Measurements from ENCODE around the gene ARHGAP26.
A peak's percentile ranks its signal among the peaks of the same experiment; 100 is the strongest.
"Not testable (repeated sequence)": the region's sequence is repeated elsewhere in the genome, so short reads cannot be mapped to it uniquely, and the experiment has no call there.

The ARHGAP26 gene

DNA sequence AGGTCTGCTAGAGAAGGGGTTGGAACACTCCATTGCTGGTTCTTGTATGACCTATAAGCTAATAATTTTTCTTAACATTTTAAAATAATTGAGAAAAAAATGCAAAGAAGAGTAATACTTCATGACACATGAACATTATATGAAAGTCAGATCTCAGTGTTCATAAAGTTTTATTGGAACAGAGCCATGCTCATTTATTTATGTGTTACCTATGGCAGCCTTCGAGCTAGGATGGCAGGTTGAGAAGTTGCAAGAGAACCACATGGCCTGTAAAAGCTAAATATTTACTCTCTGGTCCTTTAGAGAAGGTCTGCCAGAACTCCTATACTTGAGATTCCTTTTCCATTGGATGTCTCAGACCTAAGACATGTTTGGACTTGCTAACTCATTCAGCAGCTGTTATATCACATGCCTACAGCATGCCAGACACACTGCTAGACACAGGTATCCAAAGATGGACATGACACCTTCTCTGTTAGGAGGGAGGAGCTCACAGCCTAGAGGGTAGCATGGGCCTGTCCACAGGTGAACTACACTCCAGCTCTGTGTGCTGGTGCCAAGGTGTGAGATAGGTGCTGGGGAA lies 304.3 kb downstream of the ARHGAP26 start:
- no peak for DNase-seq

DNA sequence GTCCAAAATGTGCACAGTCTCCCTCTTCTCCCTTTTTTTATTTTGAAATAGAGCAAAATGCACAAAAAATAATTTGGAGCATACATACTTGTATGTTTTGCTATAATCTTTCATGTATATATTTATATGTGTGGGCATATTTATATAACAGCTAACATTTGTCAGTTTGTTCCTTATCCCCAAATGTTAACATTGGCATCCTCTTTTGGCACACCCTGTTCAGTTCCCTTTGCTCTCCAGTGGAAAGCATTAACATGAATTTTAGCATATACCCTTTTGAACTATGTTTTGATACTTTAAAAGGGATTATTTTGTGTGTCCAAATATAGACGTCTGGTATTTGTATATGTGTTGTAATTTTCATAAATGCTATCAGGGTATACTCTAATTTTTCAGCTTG lies 306.2 kb downstream of the ARHGAP26 start:
- no peak for DNase-seq

DNA sequence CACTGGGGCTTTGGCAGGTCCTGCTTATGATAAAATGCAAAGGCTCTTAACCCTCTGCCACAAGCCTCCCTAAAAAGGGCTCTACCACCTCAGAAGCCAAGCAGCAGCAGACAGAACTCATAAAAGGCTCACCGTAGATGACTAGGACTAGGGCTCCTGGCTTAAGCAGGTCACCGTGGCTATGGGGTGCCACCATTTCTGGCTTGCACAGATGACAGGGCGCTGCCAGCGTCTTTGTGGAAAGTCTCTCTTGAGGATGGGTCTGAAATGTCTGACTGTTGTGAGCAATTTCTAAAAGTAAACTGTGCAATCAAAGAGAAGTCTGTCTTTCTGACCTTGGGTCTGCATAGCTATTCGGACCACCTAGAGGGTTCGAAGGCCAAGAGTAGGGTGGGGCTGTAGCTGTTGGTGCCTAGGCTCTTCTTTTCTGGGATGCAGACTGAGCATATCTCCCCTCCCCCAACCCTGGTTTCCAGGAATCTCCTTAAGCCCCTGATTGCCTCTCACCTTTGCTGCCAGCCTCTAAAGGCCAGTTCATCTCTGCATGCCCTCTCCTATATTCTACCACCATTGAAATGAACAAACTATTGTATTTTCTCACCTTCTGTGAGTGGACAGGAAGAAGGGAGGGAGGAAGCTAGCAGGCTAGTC lies 307.4 kb downstream of the ARHGAP26 start:
- DNase-seq, result no peak

DNA sequence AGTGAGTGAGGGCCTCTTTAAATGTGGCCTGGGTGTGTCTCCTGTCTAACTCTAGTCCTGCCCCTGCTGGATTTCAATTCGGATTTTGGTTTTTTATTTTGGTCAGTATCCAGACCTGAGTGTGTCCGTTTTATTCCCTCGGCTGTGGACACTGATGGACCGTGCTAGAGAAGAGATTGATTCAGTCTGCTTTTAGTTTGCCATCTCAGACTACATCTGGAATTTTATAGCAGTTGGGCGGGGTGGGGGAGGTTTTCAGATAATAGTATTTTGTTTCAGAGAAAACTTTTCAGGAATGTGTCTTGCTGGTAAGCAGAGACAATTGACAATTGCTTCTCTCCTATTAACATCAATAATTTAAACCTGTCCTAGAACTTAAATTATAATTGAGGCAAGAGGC lies 308.1 kb downstream of the ARHGAP26 start:
- no peak for DNase-seq

DNA sequence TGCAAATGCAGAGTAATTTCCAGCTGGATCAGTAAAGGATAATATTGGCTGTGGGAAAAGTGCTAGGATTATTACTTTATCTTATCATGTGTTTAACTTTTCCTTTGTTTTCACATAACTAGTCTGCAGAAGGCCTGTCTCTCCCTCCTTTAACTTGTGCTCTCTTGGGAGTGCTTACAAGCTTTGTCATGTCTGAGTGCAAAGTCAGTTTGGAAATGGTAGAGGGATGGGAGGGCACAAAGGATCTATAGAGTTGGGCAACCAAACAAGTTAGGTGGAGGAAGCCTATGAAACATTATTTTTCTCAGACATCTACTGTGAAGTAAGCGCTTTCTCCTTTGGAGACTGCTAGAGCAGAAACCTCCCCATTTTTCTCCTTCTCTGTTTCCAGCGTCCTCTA lies 308.8 kb downstream of the ARHGAP26 start:
- no peak for DNase-seq

DNA sequence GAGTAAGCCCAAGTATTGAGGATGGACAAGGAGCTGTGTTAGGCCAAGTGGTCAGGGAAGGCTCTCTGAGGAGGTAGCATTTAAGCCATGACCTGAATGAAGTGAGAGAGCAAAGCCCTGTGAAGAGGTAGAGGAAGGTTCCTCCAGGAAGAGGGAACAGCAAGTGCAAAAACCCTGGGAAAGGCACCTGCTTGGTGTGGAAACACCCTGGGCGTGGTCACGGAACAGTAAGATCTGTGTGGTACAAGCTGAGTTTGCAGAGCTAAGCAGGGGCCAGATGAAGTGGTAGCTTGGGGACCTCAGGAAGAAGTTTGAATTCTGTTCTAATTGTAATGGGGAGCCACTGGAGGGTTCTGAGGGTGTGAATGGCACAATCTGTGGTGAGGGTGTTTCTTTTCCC lies 310.2 kb downstream of the ARHGAP26 start:
- no peak for DNase-seq

DNA sequence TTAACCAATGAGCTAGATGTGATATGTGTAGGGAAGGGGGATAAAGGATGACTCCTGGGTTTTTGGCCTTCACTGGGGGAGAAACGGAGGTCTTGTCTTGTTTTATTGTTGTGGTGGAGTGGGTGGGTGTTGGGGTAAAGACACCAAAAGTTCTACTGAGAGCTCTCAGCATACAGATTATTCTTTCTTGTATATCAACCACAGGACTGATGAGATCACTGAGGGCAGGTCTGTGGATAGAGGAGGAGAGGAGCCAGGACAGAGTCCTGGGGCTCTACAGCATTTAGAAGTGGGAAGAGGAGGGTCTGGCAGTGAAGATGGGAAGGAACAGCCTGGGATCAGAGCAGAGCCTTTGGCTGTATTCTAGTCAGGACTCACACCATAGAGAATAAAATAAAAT lies 310.8 kb downstream of the ARHGAP26 start:
- DNase-seq, result no peak

DNA sequence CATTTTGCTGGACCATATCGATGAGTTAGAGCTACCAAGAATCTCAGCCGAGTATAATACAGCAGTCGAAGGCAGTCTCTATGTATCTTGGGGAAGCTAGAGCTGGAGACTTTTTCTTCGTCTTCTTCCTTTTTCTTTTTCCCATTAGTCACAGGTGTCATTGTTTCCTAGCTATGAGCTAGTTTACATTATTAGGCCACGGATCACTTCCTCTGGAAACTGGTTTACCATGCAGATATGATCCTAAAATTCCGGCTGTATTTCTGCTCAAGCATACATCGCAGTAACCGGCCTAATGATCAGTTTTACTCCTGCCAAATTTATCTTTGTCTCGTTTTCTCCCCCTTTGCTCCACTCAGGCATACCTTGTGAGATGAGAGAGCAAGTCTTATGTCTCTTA lies 312.8 kb downstream of the ARHGAP26 start:
- DNase-seq, result no peak

DNA sequence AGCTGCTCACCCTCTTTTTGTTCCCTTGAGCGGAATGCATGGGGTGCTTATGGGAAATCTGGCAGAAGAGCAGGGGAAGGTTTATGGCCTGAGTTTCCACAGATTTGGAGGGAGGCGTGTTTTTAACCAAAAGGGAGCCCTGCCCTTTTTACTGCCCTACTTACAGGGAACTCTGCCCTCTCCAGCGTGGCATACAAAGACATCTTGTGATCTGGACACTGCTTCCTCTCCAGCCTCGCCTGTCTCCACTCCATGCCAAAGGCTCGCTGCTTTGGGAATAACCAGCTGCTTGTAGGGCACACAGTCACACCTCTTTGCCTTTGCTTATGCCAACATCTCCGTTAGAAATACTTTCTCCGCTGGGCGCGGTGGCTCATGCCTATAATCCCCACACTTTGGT lies 314.2 kb downstream of the ARHGAP26 start:
- no peak for DNase-seq

DNA sequence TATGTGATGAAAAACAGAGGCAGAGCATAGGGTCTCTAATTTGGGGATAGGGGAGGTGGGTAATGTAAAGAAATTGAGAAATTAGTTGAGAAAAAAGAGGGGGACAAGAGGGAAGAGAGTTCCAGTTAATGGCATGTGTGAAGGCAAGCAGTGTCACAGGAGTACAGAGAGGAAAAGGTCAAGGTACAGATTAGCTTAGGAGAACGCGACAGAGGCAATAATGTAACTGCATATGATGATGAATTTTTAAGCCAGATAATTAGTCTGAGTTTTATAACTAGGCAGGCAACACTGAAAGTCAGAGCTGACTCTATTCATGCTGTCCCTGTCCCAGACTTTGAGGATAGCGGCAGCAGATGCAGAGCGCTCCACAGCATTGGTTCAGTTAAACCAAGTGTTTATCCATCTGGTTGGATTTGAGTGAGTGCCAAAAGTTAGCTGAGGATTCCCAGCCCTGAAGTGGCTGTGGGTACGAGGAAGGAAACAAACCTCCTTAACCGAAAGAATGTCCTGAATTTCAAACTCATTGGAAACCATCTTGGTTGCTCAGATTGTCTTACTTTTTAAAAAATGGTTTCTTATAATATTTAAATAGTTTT lies 315.2 kb downstream of the ARHGAP26 start:
- DNase-seq, result peak; percentile 61

DNA sequence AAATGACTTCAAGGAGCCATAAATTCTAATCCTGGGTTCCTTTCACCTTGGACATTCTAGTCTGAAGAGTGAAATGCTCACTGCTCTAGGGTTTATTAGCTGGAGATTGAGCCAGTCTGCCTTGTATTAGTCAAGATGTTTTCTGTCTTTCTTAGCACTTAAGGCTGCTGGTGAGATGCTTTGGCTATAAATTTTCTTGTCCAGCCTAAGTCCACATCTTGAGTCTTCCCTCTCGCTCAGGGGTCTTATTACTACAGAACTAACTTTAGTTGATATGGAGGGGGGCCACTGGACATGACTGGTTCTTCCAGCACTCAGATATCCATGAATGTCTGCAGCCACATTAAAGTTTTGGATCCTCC lies 316.4 kb downstream of the ARHGAP26 start:
- DNase-seq, result no peak

DNA sequence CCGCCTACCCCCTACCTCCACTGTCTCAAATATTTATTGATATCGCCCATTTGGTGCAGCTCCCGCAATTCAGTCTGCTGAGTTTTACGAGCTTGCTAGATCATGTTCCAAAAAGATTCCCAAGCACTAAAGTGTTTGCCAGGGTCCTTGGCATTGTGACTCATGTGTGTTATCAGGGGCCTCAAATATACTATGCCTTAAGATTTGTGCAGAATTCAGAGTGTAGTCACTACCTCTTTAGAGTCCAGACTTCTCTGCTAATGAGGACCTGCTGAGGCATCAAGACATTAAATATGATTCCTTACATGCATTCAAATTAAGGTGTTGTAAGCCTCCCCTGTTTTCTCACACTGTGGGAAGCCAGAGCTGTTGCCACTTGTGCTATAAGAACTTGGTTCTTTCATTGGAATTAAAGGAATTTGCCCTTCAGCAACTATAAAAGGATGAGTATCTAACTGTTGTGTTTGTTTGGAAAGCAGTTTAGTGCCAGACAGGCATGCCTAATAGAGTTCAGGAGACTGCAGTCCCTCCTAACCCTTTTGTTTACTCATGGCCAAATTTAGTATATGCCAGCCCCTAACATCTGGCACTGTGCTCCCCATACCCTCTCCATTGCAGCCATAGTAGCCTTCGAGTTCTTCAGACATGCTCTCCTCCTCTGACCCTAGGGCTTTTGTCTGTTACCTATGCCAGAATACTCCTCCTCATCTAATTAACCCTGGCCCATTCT lies 316.9 kb downstream of the ARHGAP26 start:
- no peak for DNase-seq

DNA sequence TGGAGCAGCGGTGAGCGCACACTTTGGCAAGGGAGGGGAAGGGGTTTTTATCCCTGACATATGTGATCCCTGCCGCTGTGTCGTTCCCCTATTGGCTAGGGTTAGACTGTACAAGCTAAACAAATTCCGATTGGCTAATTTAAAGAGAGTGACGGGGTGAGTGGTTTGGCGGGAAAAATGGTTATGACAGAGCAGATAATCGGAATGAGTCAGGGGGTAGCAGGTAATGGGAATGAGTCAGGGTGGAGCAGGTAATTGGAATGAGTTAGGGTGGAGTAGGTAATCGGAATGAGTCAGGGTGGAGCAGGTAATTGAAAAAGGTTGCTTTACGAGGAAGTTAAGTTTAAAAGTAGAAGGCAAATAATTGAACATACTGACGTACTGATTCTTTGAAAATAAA lies 318.5 kb downstream of the ARHGAP26 start:
- not testable (repeated sequence) for DNase-seq

DNA sequence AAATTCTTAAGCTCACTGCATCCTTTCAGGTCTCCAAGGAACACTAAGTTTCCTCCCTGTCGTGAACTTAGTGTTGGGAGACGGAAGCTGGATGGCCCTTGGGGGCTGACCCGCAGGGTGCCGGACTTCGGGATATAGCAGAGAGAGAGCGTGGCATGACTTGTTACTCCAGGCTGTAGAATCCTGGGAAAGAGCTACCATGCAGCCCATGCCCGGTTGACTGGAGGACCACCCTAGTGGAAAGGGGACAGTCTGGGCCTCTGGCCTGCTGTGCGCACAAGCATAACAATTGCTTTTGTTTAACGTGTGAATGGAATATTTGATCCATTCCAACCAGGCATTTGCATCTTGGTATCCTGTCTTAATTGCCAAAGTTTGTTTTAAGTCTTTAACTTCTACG lies 319.9 kb downstream of the ARHGAP26 start:
- DNase-seq, result not testable (repeated sequence)

DNA sequence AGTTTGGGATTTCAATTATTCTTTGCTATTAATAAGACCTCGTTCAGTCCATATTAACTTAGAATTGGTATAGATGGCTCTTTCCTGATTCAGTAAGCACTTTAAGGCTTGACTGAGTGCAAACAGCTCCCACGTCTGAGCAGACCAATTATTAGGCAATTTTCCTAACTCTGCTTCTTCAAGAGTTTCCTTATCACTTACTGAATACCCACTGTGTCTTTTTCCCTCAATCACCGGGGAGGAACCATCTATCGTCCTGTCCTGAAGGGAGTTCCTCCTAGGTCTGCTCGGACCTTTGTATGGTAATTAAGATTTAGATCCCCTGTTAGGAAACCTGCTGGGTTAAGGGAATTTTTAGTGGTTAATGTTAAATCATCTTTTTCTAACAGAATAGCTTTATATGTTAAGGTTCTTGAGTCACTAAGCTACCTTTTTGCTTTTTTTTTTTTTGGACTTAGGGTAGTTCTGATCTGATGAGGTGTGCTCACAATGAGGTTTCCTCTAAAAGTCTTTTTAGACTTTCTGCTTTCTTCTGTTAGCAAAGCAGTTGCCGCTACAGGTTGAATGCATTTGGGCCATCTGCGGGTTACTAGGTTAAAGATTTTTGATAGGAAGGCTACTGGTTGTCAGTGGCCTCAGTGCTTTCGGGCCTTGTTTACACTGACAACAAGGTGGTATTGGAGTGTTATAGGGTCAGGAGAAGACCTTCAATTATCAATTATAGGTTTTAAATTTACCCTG lies 322.7 kb downstream of the ARHGAP26 start:
- DNase-seq, result not testable (repeated sequence)

DNA sequence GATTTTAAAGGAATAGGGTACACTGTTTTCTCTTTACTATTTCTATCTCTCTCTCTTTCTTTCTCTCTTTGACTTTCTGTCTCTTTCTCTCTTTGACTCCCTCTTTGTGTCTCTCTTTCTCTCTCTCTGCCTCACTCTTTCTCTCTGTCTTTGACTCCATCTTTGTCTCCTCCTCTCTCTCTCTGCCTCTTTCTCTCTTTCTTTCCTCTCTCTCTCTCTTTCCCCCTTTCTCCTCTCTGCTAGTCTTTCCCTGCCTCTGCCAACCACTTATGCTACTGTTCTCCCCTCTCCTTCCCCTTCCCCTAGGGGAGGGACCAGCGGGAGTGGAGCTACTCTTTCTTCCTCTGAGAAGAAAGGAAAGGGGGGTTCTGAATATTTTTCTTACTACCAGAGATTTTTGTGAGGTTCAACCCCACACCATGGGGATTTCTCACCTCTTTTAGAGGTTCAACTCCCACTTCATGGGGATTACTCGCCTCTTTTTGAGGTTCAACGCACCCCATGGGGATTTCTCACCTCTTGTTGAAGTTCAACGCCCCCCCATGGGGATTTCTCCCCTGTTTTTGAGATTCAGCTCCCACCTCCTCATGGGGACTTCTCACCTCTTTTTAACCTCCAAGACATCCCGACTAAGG lies 323.4 kb downstream of the ARHGAP26 start:
- no peak for DNase-seq

DNA sequence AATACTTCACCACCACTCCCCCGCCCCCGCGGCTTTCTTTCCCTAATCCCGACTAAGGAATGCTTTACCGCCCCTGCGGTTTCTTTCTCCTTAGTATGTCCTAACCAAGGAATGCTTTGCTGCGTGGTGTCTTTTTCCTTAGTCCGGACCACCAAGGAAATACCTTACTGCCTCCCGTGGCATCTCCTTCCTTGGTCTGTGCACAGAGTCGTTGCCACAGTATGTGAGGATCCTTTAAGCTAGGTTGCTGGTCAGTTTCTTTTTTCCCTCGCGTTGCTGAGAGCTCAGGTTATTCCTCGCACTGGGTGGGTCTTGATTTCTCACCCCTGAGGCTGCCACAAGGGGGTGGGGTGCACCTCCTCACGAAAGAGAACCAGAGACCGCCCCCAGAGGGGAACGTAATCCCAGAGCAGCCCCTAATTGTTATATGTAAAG lies 323.9 kb downstream of the ARHGAP26 start:
- no peak for DNase-seq

DNA sequence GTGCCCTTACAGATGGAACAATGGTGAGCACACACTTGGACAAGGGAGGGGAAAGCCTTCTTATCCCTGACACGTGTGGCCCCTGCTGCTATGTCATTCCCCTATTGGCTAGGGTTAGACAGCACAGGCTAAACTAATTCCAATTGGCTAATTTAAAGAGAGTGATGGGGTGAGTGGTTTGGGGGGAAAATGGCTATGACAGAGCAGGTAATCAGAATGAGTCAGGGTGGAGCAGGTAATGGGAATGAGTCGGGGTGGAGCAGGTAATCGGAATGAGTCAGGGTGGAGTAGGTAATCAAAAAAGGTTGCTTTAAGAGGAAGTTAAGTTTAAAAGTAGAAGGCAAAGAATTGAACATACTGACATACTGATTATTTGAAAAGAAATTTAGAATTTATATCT lies 324.4 kb downstream of the ARHGAP26 start:
- DNase-seq, result not testable (repeated sequence)

DNA sequence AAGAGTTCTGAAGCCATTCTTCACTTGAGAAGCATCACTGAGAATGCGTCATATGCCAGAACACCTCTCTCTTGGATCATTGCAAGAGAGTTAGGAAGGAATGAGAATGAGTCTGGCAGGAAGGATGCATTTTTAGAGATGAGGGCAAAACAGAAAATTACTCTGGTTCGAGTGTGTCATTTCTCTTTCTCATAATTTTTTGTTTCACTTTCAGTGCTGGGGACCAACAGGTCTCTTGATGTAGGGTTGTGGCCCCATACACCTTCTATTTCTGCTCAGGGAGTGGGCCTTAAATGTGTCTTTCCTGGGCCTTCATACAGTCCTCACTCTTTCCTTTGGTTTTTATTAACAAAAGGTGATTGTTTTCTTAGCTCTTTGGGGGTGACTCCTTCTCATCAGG lies 330.9 kb downstream of the ARHGAP26 start:
- DNase-seq, result no peak

DNA sequence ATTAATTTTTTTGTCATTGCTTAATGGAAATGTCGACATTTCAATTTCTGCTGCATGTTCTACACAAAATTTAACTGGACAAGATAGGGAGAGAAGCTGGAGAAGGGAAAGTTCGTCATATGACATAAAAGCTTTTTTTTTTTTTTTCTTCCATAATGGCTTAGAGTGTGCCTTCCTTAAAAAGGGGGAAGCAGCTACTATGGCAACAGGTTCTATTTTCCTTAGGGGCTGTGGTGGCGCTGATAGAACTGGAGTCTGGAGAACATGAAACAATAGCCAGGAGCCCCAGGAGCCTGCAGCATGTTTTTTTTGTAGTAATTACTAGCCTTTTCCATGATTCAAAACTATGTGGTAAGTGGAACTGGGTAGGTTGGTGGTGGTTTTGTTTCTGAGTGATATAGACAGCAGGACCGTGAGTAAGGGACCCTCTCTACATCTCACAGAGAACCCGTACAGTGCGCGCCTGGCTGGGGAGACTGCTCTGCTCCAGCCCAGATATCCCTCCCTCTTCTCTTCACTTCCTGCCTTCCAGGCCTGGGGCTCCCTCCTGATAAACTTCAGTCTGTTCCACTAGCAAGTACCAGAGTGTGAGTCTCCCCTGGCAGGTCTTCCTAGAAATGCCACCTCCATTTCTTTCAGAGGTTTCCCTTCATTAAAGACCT lies 331.7 kb downstream of the ARHGAP26 start:
- DNase-seq, result no peak

DNA sequence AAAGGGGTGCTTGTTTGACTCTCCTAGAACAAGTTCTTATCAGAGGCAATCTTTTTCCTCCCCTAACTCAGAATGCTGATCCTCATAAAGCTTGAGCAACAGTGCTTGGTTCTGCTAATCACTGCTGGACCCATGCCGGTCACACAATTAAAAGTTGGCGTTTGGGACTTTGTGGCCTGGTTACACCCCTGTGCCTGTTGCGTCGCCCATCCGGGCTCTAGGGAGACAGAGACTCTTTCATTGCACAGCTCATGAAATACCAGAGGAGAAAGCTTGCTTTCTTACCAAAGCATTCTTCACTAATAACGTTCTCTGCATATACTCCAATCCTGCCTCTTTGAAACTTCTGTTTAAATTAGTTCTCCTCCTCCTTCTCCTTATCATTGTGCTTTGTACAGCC lies 332.2 kb downstream of the ARHGAP26 start:
- no peak for DNase-seq

DNA sequence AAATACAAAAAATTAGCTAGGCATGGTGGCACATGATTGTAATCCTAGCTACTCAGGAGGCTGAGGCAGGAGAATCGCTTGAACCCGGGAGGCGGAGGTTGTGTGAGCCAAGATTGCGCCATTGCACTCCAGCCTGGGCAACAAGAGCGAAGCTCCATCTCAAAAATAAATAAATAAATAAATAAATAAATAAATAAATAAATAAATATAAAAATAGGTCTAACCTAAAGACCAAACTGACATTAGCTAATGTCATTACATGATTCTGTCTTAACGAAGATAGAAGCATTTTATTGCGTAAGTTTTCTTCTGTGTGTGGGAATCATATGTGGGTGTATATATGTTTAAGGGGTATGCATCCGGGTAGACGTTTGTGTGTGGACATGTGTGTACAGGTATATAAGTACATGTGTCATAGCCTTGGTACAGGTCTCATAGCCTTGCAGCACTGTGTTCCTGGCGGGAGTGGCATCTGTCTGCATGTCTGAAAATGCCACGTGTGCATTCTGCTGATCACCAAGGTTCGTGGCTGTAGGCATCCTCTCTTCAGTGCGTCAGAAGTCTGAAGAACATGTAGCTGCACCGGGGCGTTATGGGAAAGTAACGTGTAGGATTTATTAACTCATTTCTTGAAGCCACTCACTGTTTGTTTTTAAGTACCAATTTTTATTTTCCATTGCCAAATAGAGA lies 335.2 kb downstream of the ARHGAP26 start:
- DNase-seq, result no peak
